ENCODE measurements around the gene DUT. TPM values are rescaled to one million over a fixed set of nuclear protein-coding genes. Genes with fewer than 3 reads are reported as not detected.
A peak's percentile ranks its signal among the peaks of the same experiment; 100 is the strongest.

The DUT gene
- total and polyA plus RNA-seq, 2 of the 8 experiments (the other 6 are each of a cell fraction or from before 2014, with no cell fraction given): 71.5 to 246 TPM

DNA sequence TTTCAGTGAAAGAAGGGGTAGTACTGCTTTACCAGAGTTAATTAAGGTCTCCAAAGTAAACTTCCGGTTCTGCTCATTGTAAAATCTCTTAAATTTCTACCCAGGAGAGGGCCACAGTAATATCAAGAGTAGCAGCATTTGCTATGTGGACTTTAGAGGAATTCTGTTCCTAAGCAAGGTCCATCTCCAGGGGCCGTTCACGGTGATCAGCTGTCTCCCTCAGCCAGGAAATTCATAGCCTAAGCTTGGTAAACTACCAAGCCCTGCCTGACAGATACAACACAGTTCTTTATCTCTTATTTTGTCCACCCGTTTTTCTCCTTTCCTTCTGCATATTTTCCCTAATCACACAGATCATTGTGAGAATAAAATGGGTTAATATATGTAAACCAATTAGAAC is 2.3 kb downstream of the DUT start:
- Histone ChIP-seq H2BK5ac (ENCODE audit: low read depth, low read length) (no peak overlapping the region), H2BK120ac (replicated peaks; ENCODE audit: low read depth, low read length) (no peak overlapping the region), H3K4me1 (replicated peaks in 1 of 4; ENCODE audit: control insufficient read depth in 3 of 4, insufficient read depth in 4 of 4, low read length in 3 of 4) (peaks cover 3 to 9% (median 4%) of the 10 kb centered on the region in 4 experiments; a peak in 5 of 7 replicates), H3K79me1 (ENCODE audit: low read depth, low read length) (no peaks in the 10 kb centered on the region; the same call in 1 of the 2 replicates), H4K8ac (ENCODE audit: extremely low read depth, insufficient read depth, low read length) (no peak overlapping the region), H3K27ac (ENCODE audit: low read depth, low read length) (no peak overlapping the region), H3K9ac (replicated peaks in 1 of 4; ENCODE audit: extremely low read depth in 1 of 4, low read depth in 3 of 4, low read length in 3 of 4) (peak overlapping the region in 2 of 4 experiments; percentile 2 to 69; a peak in 1 of 7 replicates), H3K23ac (ENCODE audit: insufficient read length) (no peak overlapping the region), H3K27me3 (replicated peaks in 1 of 4; ENCODE audit: control insufficient read depth in 3 of 4, extremely low read depth in 1 of 4, insufficient read depth in 3 of 4, low read length in 3 of 4) (no peaks in the 10 kb centered on the region), H4K20me1 (replicated peaks in 1 of 2; ENCODE audit: control insufficient read depth in 1 of 2, insufficient read depth in 2 of 2, low read length in 2 of 2) (peaks cover 3 to 4% of the 10 kb centered on the region in 2 experiments), H2BK20ac (ENCODE audit: low read length) (no peak overlapping the region), H3K9me3 (ENCODE audit: insufficient read depth in 2 of 2, low read depth in 1 of 2, low read length in 1 of 2) (no peaks in the 10 kb centered on the region), H4K5ac (ENCODE audit: insufficient read length, low read depth, low read length) (peak overlapping the region; percentile 39), H3K4me2 (ENCODE audit: insufficient read depth in 1 of 2, low read depth in 2 of 2, low read length in 2 of 2) (peak overlapping the region; percentile 61 to 81), H2BK15ac (ENCODE audit: low read length) (no peak overlapping the region), H2BK12ac (ENCODE audit: low read depth, low read length) (no peak overlapping the region), H3K4me3 (ENCODE audit: extremely low read depth in 1 of 4, insufficient read depth in 2 of 4, low read depth in 3 of 4, low read length in 4 of 4) (peak overlapping the region; percentile 88 to 99 (median 91); a peak in 7 of 8 replicates), H3K56ac (replicated peaks; ENCODE audit: insufficient read length, low read depth, low read length) (no peak overlapping the region), H2AFZ (ENCODE audit: low read length) (no peak overlapping the region), H3K79me2 (ENCODE audit: control insufficient read depth in 1 of 2, insufficient read depth in 2 of 2, low read length in 2 of 2) (peaks cover 0 to 72% of the 10 kb centered on the region in 2 experiments), H2AK5ac (ENCODE audit: low read depth, low read length) (no peak overlapping the region), H3K36me3 (ENCODE audit: control insufficient read depth in 2 of 4, insufficient read depth in 4 of 4, low read length in 3 of 4) (peaks cover 0 to 44% (median 25%) of the 10 kb centered on the region in 4 experiments; a peak in 6 of 8 replicates), H3K4ac (replicated peaks; ENCODE audit: insufficient read length, low read depth, low read length) (no peak overlapping the region), H3K23me2 (ENCODE audit: low read depth, low read length) (peaks cover 2% of the 10 kb centered on the region; the same call in 1 of the 2 replicates), H3K18ac (ENCODE audit: extremely low read depth, low read length) (no peak overlapping the region), H3K14ac (ENCODE audit: insufficient read length) (no peak overlapping the region), H4K91ac (replicated peaks; ENCODE audit: insufficient read length, low read length) (no peak overlapping the region)
- FAIRE-seq (no peak), DNase-seq (ENCODE audit: low read depth in 1 of 2, low spot score in 2 of 2) (no peak)
- ChIA-PET CTCF (ENCODE audit: partially characterized antibody) (interaction anchor here (0.8 to 6.6 kb wide), 6 partner anchors 9 to 65 kb away, joined by 3 to 59 read pairs (median 32); no protein-coding TSS in a partner anchor), POLR2A (ENCODE audit: partially characterized antibody) (interaction anchor here (1.1 to 3.0 kb wide), 7 partner anchors 8 to 156 kb away, joined by 3 to 15 read pairs (median 5); partner anchors contain the start of gene MYEF2)
- 45% methylated on average over 4 of the region's 4 CpGs; no CpG with 5 or more reads in 1 of the 2 experiments for WGBS, 2 experiments (ENCODE audit: extremely low coverage in 1 of 2, insufficient coverage in 1 of 2, insufficient read length in 1 of 2, insufficient replicate concordance in 2 of 2, low coverage in 1 of 2, low lambda C conversion rate in 2 of 2, missing lambda C conversion rate in 1 of 2)
- TF ChIP-seq SRF (IDR thresholded peaks at IDR 0.05; ENCODE audit: low read depth, low read length) (no peak), BRCA1 (IDR thresholded peaks at IDR 0.05; ENCODE audit: low read depth, low read length) (no peak), CREB1 (IDR thresholded peaks at IDR 0.05) (no peak), ASH2L (IDR thresholded peaks at IDR 0.05; ENCODE audit: low read length) (no peak), SP1 (IDR thresholded peaks at IDR 0.05; ENCODE audit: low read depth, low read length) (no peak), CBX5 (IDR thresholded peaks at IDR 0.05; ENCODE audit: low read depth, low read length) (no peak), SAP30 (IDR thresholded peaks at IDR 0.05; ENCODE audit: insufficient read depth, insufficient replicate concordance, low read length) (no peak), NRF1 (IDR thresholded peaks at IDR 0.05; ENCODE audit: low read depth, low read length) (no peak), RAD21 (IDR thresholded peaks at IDR 0.05 in 1 of 2, conservative IDR thresholded peaks at IDR 0.05 in 1 of 2; ENCODE audit: low read depth in 2 of 2, low read length in 2 of 2) (no peak), BCL11A (IDR thresholded peaks at IDR 0.05; ENCODE audit: low read depth in 2 of 2, low read length in 2 of 2) (no peak), KDM4A (IDR thresholded peaks at IDR 0.05; ENCODE audit: low read depth, low read length, severe bottlenecking) (no peak), CBX8 (IDR thresholded peaks at IDR 0.05; ENCODE audit: borderline replicate concordance, low read depth, low read length) (no peak), POLR2AphosphoS5 (IDR thresholded peaks at IDR 0.05; ENCODE audit: low read depth, low read length) (no peak)
- TF ChIP-seq, protein P1, sequence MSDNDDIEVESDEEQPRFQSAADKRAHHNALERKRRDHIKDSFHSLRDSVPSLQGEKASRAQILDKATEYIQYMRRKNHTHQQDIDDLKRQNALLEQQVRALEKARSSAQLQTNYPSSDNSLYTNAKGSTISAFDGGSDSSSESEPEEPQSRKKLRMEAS (IDR thresholded peaks at IDR 0.05): no peak

Data from H1 (cell line).